ENCODE results near the gene PGAP3. TPM values are rescaled to one million over a fixed set of nuclear protein-coding genes. Genes with fewer than 3 reads are reported as not detected.
A peak's percentile ranks its signal among the peaks of the same experiment; 100 is the strongest.

Gene PGAP3
- polyA plus RNA-seq, 1 experiment = 9.6 TPM

GRCh38 chr17:39732586-39732985 lies 44.7 kb upstream of the PGAP3 start:
- no peak for DNase-seq (ENCODE audit: low read depth, low spot score)
- ChIA-PET CTCF (interaction anchor here (1.1 to 1.7 kb wide), 2 partner anchors 109 to 111 kb away, joined by 3 to 8 read pairs; no protein-coding TSS in a partner anchor), POLR2A (no interaction called here)
- H3K27ac ChIP-seq (ENCODE audit: low read depth, low read length) = no peak overlapping the region
- TF ChIP-seq CTCF (IDR thresholded peaks at IDR 0.05; ENCODE audit: low read depth, low read length) = no peak
- H3K9me3 ChIP-seq (ENCODE audit: control insufficient read depth, insufficient read depth, low read length) = no peaks in the 10 kb centered on the region; the same call in 1 of the 2 replicates
- peaks cover 12% of the 10 kb centered on the region for H3K27me3 ChIP-seq (ENCODE audit: control insufficient read depth, insufficient read depth, low read length)
- no peak overlapping the region for H3K4me3 ChIP-seq (ENCODE audit: low read depth, low read length)

- POLR2A ChIA-PET = interaction anchor here (0.6 to 1.9 kb wide), 11 partner anchors 12 to 508 kb away, joined by 3 to 9 read pairs (median 5); partner anchors contain the start of genes ERBB2, PGAP3 and PSMD3
- H3K27ac ChIP-seq (ENCODE audit: low read depth, low read length) = peak within 1 kb of the TSS; percentile 31
- CTCF ChIA-PET = interaction anchor here (0.6 to 3.1 kb wide), 21 partner anchors 9 to 250 kb away, joined by 3 to 20 read pairs (median 5); partner anchors contain the start of genes ERBB2 and PGAP3
- DNase-seq (ENCODE audit: low read depth, low spot score) = peak; percentile 45
- H3K9me3 ChIP-seq (ENCODE audit: control insufficient read depth, insufficient read depth, low read length) = no peaks in the 10 kb centered on the region; the same call in 1 of the 2 replicates
- peak within 1 kb of the TSS; percentile 86 for H3K4me3 ChIP-seq (ENCODE audit: low read depth, low read length)
- H3K27me3 ChIP-seq (ENCODE audit: control insufficient read depth, insufficient read depth, low read length) = no peaks in the 10 kb centered on the region
- peak; percentile 76 for TF ChIP-seq CTCF (IDR thresholded peaks at IDR 0.05; ENCODE audit: low read depth, low read length)
These were observed 42.5 kb upstream of the PGAP3 start, which contains the start of gene MIEN1 for GRCh38 chr17:39730095-39730921. Gene MIEN1 (minus strand): TSS chr17:39730532. CDS start chr17:39730495, 37 bp downstream.

- H3K9me3 ChIP-seq (ENCODE audit: control insufficient read depth, insufficient read depth, low read length) = no peaks in the 10 kb centered on the region; the same call in 1 of the 2 replicates
- no peak overlapping the region for H3K27ac ChIP-seq (ENCODE audit: low read depth, low read length)
- DNase-seq (ENCODE audit: low read depth, low spot score) = no peak
- TF ChIP-seq CTCF (IDR thresholded peaks at IDR 0.05; ENCODE audit: low read depth, low read length) = no peak
- H3K27me3 ChIP-seq (ENCODE audit: control insufficient read depth, insufficient read depth, low read length) = no peaks in the 10 kb centered on the region
- H3K4me3 ChIP-seq (ENCODE audit: low read depth, low read length) = peak overlapping the region; percentile 86
- ChIA-PET CTCF (interaction anchor here (0.6 to 3.1 kb wide), 20 partner anchors 10 to 199 kb away, joined by 3 to 20 read pairs (median 5); partner anchors contain the start of genes ERBB2 and PGAP3), POLR2A (interaction anchor here (0.6 to 1.9 kb wide), 9 partner anchors 11 to 507 kb away, joined by 3 to 9 read pairs (median 5); partner anchors contain the start of genes ERBB2, PGAP3 and PSMD3)
These were observed 41.5 kb upstream of the PGAP3 start for GRCh38 chr17:39729280-39729851.

- ChIA-PET CTCF (no interaction called here), POLR2A (no interaction called here)
- H3K9me3 ChIP-seq (ENCODE audit: control insufficient read depth, insufficient read depth, low read length) = no peaks in the 10 kb centered on the region; the same call in 1 of the 2 replicates
- no peak overlapping the region for H3K4me3 ChIP-seq (ENCODE audit: low read depth, low read length)
- DNase-seq (ENCODE audit: low read depth, low spot score) = no peak
- H3K27ac ChIP-seq (ENCODE audit: low read depth, low read length) = no peak overlapping the region
- H3K27me3 ChIP-seq (ENCODE audit: control insufficient read depth, insufficient read depth, low read length) = no peaks in the 10 kb centered on the region
- TF ChIP-seq CTCF (IDR thresholded peaks at IDR 0.05; ENCODE audit: low read depth, low read length) = no peak
These were observed 39.7 kb upstream of the PGAP3 start for GRCh38 chr17:39727556-39727955.
